OCI-LY1 (cell line): ENCODE data around the gene USP16.

ENCODE experiments used
- CTCF ChIP-seq: fragments of 200-600 bp; sonication (generic), shearing (Covaris generic); IDR thresholded peaks from 2 replicates; pipeline ENCODE4 v1.5.1; 2017; ENCODE audit warnings: mild to moderate bottlenecking, antibody characterized with exemption, low read length, moderate library complexity, mixed read lengths
- EZH2 ChIP-seq: fragments of 200-600 bp; sonication (generic), shearing (Covaris generic); IDR thresholded peaks from 2 replicates; pipeline ENCODE4 v1.8.0; 2017; ENCODE audit warnings: borderline replicate concordance, mixed run types, mild to moderate bottlenecking, antibody characterized with exemption, low read length, moderate library complexity, mixed read lengths

GRCh38 chr21:29082046-29082815 lies 57.8 kb downstream of the USP16 start:
- TF ChIP-seq CTCF (no peak), EZH2 (no peak)
